ENCODE data around the gene PRM1. TPM values are rescaled to one million over a fixed set of nuclear protein-coding genes. Genes with fewer than 3 reads are reported as not detected.

PRM1 gene
- total and polyA plus RNA-seq, 4 donors: not detected

- no peak overlapping the region for H3K27ac ChIP-seq (ENCODE audit: low read depth in 1 of 2, low read length in 1 of 2)
- peak in 2 of 3 donors; percentile 34 to 50 for DNase-seq
- TF ChIP-seq, protein P1, sequence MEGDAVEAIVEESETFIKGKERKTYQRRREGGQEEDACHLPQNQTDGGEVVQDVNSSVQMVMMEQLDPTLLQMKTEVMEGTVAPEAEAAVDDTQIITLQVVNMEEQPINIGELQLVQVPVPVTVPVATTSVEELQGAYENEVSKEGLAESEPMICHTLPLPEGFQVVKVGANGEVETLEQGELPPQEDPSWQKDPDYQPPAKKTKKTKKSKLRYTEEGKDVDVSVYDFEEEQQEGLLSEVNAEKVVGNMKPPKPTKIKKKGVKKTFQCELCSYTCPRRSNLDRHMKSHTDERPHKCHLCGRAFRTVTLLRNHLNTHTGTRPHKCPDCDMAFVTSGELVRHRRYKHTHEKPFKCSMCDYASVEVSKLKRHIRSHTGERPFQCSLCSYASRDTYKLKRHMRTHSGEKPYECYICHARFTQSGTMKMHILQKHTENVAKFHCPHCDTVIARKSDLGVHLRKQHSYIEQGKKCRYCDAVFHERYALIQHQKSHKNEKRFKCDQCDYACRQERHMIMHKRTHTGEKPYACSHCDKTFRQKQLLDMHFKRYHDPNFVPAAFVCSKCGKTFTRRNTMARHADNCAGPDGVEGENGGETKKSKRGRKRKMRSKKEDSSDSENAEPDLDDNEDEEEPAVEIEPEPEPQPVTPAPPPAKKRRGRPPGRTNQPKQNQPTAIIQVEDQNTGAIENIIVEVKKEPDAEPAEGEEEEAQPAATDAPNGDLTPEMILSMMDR (IDR thresholded peaks at IDR 0.05; ENCODE audit: control extremely low read depth, extremely low read depth): no peak
- H3K4me3 ChIP-seq: no peak overlapping the region
- H3K9ac ChIP-seq (ENCODE audit: insufficient read depth in 1 of 2, low read length in 2 of 2): no peak overlapping the region
- peaks cover 0 to 36% (median 10%) of the 10 kb centered on the region in 4 donors for H3K36me3 ChIP-seq (ENCODE audit: control insufficient read depth in 4 of 4, insufficient read depth in 4 of 4, low read length in 4 of 4)
- no peak for ATAC-seq (ENCODE audit: insufficient read depth, low FRiP score)
- peaks cover 0 to 30% (median 4%) of the 10 kb centered on the region in 5 donors for H3K4me1 ChIP-seq (ENCODE audit: control insufficient read depth in 5 of 5, insufficient read depth in 5 of 5, low read length in 5 of 5)
- 67 to 76% methylated on average over 18 of the region's 18 CpGs for WGBS, 2 donors
- H3K27me3 ChIP-seq (ENCODE audit: control insufficient read depth in 3 of 3, insufficient read depth in 3 of 3, low read length in 2 of 3): no peaks in the 10 kb centered on the region
- no peaks in the 10 kb centered on the region for H3K9me3 ChIP-seq (ENCODE audit: control insufficient read depth in 4 of 4, insufficient read depth in 3 of 4, low read length in 3 of 4)
These were observed 29.3 kb downstream of the PRM1 start for GRCh38 chr16:11251525-11252481.

- H3K4me3 ChIP-seq: no peak overlapping the region
- H3K9me3 ChIP-seq (ENCODE audit: control insufficient read depth in 4 of 4, insufficient read depth in 3 of 4, low read length in 3 of 4): no peaks in the 10 kb centered on the region
- ATAC-seq (ENCODE audit: insufficient read depth, low FRiP score) (no peak), DNase-seq (no peak)
- 96 to 97% methylated on average over 10 of the region's 10 CpGs for WGBS, 2 donors
- no peaks in the 10 kb centered on the region for H3K27me3 ChIP-seq (ENCODE audit: control insufficient read depth in 3 of 3, insufficient read depth in 3 of 3, low read length in 2 of 3)
- H3K9ac ChIP-seq (ENCODE audit: insufficient read depth in 1 of 2, low read length in 2 of 2): no peak overlapping the region
- peaks cover 0 to 36% (median 10%) of the 10 kb centered on the region in 4 donors for H3K36me3 ChIP-seq (ENCODE audit: control insufficient read depth in 4 of 4, insufficient read depth in 4 of 4, low read length in 4 of 4)
- TF ChIP-seq, protein P1 (IDR thresholded peaks at IDR 0.05; ENCODE audit: control extremely low read depth, extremely low read depth): no peak
- no peak overlapping the region for H3K27ac ChIP-seq (ENCODE audit: low read depth in 1 of 2, low read length in 1 of 2)
- H3K4me1 ChIP-seq (ENCODE audit: control insufficient read depth in 5 of 5, insufficient read depth in 5 of 5, low read length in 5 of 5): peaks cover 0 to 28% (median 4%) of the 10 kb centered on the region in 5 donors
These were observed 30.2 kb downstream of the PRM1 start for GRCh38 chr16:11250786-11251524.

- H3K27ac ChIP-seq (ENCODE audit: low read depth in 1 of 2, low read length in 1 of 2): no peak overlapping the region
- peaks cover 0 to 28% (median 4%) of the 10 kb centered on the region in 5 donors for H3K4me1 ChIP-seq (ENCODE audit: control insufficient read depth in 5 of 5, insufficient read depth in 5 of 5, low read length in 5 of 5)
- H3K9ac ChIP-seq (ENCODE audit: insufficient read depth in 1 of 2, low read length in 2 of 2): no peak overlapping the region
- H3K9me3 ChIP-seq (ENCODE audit: control insufficient read depth in 4 of 4, insufficient read depth in 3 of 4, low read length in 3 of 4): no peaks in the 10 kb centered on the region
- H3K4me3 ChIP-seq: no peak overlapping the region
- H3K27me3 ChIP-seq (ENCODE audit: control insufficient read depth in 3 of 3, insufficient read depth in 3 of 3, low read length in 2 of 3): no peaks in the 10 kb centered on the region
- DNase-seq (peak in 2 of 3 donors; percentile 33 to 38), ATAC-seq (ENCODE audit: insufficient read depth, low FRiP score) (no peak)
- H3K36me3 ChIP-seq (ENCODE audit: control insufficient read depth in 4 of 4, insufficient read depth in 4 of 4, low read length in 4 of 4): peaks cover 0 to 33% (median 10%) of the 10 kb centered on the region in 4 donors
- TF ChIP-seq, protein P1 (IDR thresholded peaks at IDR 0.05; ENCODE audit: control extremely low read depth, extremely low read depth): no peak
- WGBS, 2 donors: 75 to 83% methylated on average over 16 of the region's 16 CpGs
These were observed 30.9 kb downstream of the PRM1 start for GRCh38 chr16:11250091-11250785.

Measured in lung (tissue), 12 donors.